ENCODE measurements around the gene MAGI2.
"Not testable (repeated sequence)": the region's sequence is repeated elsewhere in the genome, so short reads cannot be mapped to it uniquely, and the experiment has no call there.

Gene MAGI2

GRCh38 chr7:79451580-79451979 lies 1.9 kb downstream of the MAGI2 start:
- DNase-seq (ENCODE audit: low spot score), result no peak

- not testable (repeated sequence) for DNase-seq (ENCODE audit: low spot score)
Observed at GRCh38 chr7:79442766-79443165, 10.7 kb downstream of the MAGI2 start.

DNA sequence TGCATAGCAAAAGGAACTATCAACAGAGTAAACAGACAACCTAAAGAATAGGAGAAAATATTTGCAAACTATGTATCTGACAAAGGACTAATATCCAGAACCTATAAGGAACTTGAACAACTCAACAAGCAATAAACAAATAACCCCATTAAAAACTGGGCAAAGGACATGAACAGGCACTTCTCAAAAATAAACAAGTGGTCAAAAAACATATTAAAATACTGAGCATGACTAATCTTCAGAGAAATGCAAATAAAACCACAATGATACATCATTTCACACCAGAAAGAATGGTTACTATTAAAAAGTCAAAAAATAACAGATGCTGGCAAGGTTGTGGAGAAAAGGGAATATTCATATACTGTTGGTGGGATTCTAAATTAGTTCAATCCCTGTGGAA lies 17.1 kb downstream of the MAGI2 start:
- DNase-seq (ENCODE audit: low spot score), result no peak

DNA sequence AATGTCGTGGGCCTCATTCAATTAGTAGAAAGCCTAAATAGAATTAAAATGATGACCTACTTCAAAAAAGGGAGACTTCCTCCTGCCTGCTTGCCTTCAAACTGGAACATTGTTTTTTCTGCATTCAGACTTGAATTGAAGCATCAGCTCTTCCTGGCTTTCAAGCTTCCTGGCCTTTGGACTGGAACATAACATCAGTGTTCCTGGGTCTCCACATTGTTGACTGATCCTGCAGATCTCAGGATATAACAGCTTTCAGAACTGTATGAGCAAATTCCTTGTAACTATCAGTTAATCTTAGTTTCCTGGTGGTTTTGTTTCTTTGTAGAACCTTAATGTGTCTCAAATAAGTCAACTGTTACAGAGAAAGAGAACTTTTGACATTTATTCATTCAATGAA lies 18.6 kb downstream of the MAGI2 start:
- DNase-seq (ENCODE audit: low spot score), result no peak

GRCh38 chr7:79434098-79434497 lies 19.4 kb downstream of the MAGI2 start:
- no peak for DNase-seq (ENCODE audit: low spot score)

DNA sequence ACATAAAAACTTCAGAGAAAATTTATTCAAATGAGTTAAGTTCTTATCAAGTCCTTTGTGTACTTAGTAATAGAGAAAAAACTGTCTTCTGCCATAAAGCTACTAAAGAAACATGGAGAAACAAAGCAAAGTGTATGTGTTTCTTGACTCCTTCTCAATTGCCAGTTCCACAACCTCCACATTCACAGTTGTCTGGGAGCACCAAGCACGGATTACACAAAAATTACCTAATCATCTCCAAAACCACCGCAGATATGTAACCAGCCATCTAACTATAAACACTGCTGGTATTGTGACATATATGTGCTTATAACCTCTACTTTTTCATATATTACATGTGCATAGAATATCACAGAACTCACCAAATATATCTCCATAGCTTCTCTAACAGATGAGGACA lies 23.1 kb downstream of the MAGI2 start:
- DNase-seq (ENCODE audit: low spot score), result no peak

- DNase-seq (ENCODE audit: low spot score), result no peak
Observed at GRCh38 chr7:79425665-79426064, 27.8 kb downstream of the MAGI2 start.

DNA sequence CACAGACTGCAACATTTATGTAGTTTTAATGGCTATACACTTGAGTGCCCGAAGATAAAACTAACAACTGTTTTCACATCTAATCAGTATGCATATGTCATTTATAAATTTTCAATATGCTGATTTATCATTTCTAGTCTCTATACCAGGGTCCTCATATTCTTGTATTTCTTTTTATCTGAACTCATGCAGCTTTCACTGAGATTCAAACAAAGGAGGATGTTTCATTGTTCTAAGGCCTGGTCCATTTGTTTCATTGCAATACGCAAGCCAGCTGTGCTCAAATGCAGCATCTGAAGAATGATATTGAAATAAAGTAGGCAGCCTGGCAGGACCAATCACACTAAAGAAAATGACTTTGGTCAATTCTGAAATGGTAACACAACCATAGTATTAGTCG lies 31.7 kb downstream of the MAGI2 start:
- no peak for DNase-seq (ENCODE audit: low spot score)

DNA sequence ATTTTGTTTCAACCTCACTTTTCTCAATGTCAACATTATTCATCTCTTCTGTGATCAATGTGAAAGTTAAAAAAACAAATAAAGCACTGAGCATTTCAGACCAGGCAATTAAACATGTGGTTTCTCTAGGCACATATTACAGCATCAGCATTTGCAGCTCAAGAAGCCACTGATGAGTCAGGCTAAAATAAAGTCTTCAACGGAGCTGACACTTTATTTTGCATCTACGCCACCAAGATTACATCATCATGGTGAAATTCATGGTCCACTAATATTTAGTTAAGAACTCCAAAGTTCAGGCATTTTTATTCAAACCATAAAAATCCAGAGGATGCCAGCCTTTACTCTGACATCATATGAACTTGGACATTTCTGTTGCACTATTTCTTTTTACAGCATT lies 33.0 kb downstream of the MAGI2 start:
- DNase-seq (ENCODE audit: low spot score), result no peak

GRCh38 chr7:79414910-79415309 lies 38.6 kb downstream of the MAGI2 start:
- no peak for DNase-seq (ENCODE audit: low spot score)

DNA sequence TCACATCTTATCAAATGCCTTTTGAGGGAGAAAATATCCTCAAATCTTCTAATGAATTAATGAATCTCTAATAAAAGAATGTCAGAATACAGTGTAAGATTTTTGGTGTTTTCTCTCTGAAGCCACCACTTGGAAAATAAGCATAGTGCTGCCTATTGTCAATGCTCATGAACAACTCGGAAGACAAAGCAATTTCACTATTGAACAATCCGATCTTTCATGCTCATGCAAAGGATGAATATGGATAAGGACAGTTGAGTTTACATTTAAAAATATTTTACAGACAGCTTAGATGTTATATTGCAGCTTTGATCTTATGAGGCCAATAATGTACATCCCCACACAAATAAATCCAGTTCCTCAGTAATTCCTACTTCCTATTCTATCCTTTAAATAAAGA lies 40.6 kb downstream of the MAGI2 start:
- DNase-seq (ENCODE audit: low spot score), result no peak

GRCh38 chr7:79412438-79412837 lies 41.0 kb downstream of the MAGI2 start:
- no peak for DNase-seq (ENCODE audit: low spot score)

GRCh38 chr7:79410345-79410744 lies 43.1 kb downstream of the MAGI2 start:
- no peak for DNase-seq (ENCODE audit: low spot score)

- no peak for DNase-seq (ENCODE audit: low spot score)
Observed at GRCh38 chr7:79407351-79407750, 46.1 kb downstream of the MAGI2 start.

- no peak for DNase-seq (ENCODE audit: low spot score)
Observed at GRCh38 chr7:79406371-79406770, 47.1 kb downstream of the MAGI2 start.

GRCh38 chr7:79405368-79405767 lies 48.1 kb downstream of the MAGI2 start:
- DNase-seq (ENCODE audit: low spot score), result no peak

DNA sequence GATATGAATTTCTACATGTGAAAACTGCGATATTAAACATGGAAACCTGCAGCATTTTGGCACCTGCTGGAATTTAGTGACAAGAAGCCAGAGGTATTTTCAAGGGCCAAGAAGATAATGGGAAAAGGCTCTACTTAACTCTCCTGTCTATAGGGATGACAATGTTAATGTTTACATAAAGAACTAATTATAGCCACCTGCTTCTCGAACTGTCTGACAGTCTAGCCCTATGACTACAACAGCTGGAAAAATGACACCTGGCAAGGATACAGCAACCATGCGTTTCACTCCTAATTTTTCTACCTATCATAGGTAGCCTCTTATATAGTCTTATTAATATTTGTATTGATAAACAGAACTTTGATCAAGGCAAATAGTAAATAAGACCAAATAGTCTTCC lies 49.6 kb downstream of the MAGI2 start:
- DNase-seq (ENCODE audit: low spot score), result no peak

- DNase-seq (ENCODE audit: low spot score), result no peak
Observed at GRCh38 chr7:79403451-79403850, 50.0 kb downstream of the MAGI2 start.

- DNase-seq (ENCODE audit: low spot score), result no peak
Observed at GRCh38 chr7:79401254-79401653, 52.2 kb downstream of the MAGI2 start.

DNA sequence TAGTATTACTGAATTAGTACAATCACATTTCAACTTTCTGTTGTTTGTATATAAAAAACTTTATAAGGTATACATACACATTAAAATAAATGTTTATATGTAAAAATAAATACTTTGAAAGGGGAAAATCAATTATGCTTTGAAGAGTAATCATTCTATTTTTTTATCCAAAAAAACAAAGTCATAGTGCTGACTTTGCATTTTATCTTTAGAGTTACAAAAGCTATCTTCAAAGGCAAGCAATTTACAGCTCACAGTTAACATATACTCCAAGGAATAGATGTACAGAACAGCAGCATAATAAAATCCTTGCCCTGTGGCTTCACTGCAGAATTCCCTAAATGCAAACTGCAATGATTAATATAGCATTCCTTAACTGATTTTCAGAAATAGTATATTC lies 53.2 kb downstream of the MAGI2 start:
- no peak for DNase-seq (ENCODE audit: low spot score)

DNA sequence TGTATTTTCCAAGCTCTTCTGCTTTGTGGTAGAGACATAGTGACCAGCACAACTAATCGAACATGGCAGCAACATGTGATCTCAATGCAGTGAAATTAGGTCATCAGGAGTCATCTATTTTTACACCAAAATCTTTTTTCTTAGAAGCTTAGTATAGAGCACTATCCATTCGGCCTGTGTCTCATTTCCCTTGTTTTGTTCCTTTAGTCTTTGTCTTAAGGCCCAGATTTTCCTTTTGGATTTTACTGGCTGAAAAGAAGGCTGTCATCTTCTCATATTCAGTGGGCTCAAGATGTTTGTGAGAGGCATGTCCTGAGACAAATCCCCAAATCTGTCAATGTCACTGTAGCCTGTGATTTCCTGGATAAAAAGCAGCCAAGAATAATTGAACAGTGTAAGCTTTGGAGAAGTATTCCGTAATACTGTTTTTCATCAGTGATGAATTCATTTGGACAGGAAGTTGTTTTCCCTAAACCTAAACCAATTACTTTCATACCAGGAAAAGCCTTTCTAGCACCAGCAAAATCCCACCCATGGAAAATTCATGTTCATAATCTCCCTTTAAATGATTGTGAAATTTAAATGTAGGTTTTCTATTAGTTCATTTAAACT lies 55.2 kb downstream of the MAGI2 start:
- no peak for DNase-seq (ENCODE audit: low spot score)

DNA sequence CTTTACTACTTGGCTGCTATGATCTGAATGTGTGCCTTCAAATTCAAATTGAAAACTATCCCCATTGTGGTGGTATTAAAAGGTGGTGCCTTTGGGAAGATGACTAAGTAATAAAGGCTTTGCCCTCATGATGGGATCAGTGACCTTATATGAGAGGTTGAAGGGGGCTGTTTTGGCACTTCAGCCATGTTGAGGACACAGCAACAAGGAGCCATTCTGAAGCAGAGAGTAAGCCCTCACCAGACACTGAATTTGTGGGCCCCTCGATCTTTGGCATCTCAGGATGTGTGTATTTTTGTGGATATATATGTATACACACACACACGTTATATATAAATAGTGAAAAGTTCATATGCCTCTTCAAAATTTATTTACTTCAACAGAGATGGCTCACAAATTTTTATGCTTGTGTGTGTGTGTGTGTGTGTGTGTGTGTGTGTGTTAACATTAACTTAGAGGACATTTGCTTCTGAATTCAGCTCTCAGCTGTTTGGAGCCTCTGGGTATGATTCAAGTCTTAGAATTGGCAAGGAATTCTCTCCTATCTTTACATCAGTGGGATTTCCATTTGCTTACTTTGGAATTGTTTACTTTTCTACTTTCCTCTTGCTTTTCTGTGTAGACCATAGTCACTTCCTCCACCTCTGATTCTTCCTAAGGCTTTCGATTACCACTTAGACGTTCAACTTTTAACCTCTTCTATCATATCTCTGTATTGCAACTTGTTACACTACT lies 66.6 kb downstream of the MAGI2 start:
- no peak for DNase-seq (ENCODE audit: low spot score)

DNA sequence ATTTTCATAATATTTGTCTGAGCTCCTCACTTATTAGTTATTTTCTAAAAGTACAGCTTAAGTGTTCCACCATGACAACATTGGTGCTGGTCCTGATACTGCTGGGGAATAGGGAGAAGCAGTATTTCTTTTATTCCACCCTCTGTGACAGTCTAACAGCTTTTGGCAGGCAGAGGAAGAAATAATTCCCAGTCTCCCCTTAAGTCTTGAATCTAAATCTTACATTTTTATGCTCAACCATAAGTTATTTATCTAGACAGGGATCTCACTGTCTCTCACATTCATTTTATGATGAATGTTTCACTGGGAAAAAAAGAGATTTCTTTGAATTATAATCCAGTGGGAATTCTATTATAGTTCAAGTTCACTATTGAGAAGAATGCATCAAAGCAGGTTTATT lies 71.5 kb downstream of the MAGI2 start:
- DNase-seq (ENCODE audit: low spot score), result no peak

GRCh38 chr7:79377097-79377496 lies 76.4 kb downstream of the MAGI2 start:
- no peak for DNase-seq (ENCODE audit: low spot score)

All from germinal center (tissue), 1 donor.